HEK293 (cell line): ENCODE results near the gene ROM1.

Experiments
- CTCF ChIA-PET: fragments of 350-600 bp; formaldehyde crosslinking; extraction: SDS; loops from one replicate; lab custom pipeline; 2021; ENCODE audit warnings: antibody characterized with exemption; lab: Yijun Ruan, JAX
- POLR2A ChIA-PET: fragments of 300-600 bp; formaldehyde crosslinking; extraction: SDS; loops from one replicate; lab custom pipeline; 2020; ENCODE audit warnings: antibody characterized with exemption, inconsistent platforms; lab: Yijun Ruan, JAX
- H3K27ac ChIP-seq: fragments of 200-500 bp; sonication (Bioruptor generic); 2 replicates; pipeline ENCODE4 v1.5.1; 2014; ENCODE audit warnings: low read depth, low read length, control low read depth, inconsistent platforms; ENCODE audit errors: extremely low read depth
- H3K36me3 ChIP-seq, 2 experiments: fragments of 200-500 bp in 1 of 2; sonication (Bioruptor generic) in 1 of 2; 1 replicate in 1 of 2; 2 replicates in 1 of 2; pipeline ENCODE4 v1.5.1; 2014 to 2017; ENCODE audit warnings: inconsistent platforms in 2 of 2, low read length in 2 of 2; ENCODE audit not compliant: control insufficient read depth in 2 of 2, insufficient read depth in 1 of 2
- H3K4me1 ChIP-seq: fragments of 200-500 bp; sonication (Bioruptor generic); 2 replicates; pipeline ENCODE4 v1.5.1; 2014; ENCODE audit warnings: mild to moderate bottlenecking, low read length, inconsistent platforms; ENCODE audit not compliant: control insufficient read depth, insufficient read depth
- H3K4me3 ChIP-seq: 2 replicates; pipeline ENCODE4 v1.5.1; 2011; ENCODE audit warnings: low read depth, mild to moderate bottlenecking, control low read depth, low read length, moderate library complexity
- H3K9me3 ChIP-seq: fragments of 200-500 bp; sonication (Bioruptor generic); 2 replicates; pipeline ENCODE4 v1.5.1; 2014; ENCODE audit warnings: low read depth, low read length, inconsistent platforms; ENCODE audit not compliant: control insufficient read depth, insufficient read depth
- CTCF ChIP-seq: fragments of 450-650 bp; formaldehyde crosslinking; IDR thresholded peaks from 2 replicates; pipeline ENCODE4 v1.5.1; 2016; ENCODE audit warnings: missing biosample characterization, missing genetic modification characterization
- KLF7 ChIP-seq: fragments of 450-650 bp; formaldehyde crosslinking; IDR thresholded peaks from 2 replicates; pipeline ENCODE4 v1.5.1; 2016; ENCODE audit warnings: missing biosample characterization, missing genetic modification characterization, borderline replicate concordance
- REPIN1 ChIP-seq: fragments of 450-650 bp; formaldehyde crosslinking; IDR thresholded peaks from 2 replicates; pipeline ENCODE4 v1.5.1; 2017; ENCODE audit warnings: missing biosample characterization, missing genetic modification characterization, low read depth
- SALL2 ChIP-seq: fragments of 450-650 bp; formaldehyde crosslinking; IDR thresholded peaks from 2 replicates; pipeline ENCODE4 v1.5.0; 2017; ENCODE audit warnings: missing biosample characterization, mild to moderate bottlenecking, missing genetic modification characterization, borderline replicate concordance
- TRIM28 ChIP-seq: IDR thresholded peaks from 2 replicates; pipeline ENCODE4 v1.6.1; 2011; ENCODE audit warnings: low read length, control low read depth, borderline replicate concordance
- ZBTB11 ChIP-seq: fragments of 450-650 bp; formaldehyde crosslinking; conservative IDR thresholded peaks from 2 replicates; pipeline ENCODE4 v1.5.1; 2016; ENCODE audit warnings: low read depth, missing biosample characterization, missing genetic modification characterization
- ZBTB6 ChIP-seq: fragments of 450-650 bp; formaldehyde crosslinking; IDR thresholded peaks from 2 replicates; pipeline ENCODE4 v1.5.1; 2017; ENCODE audit warnings: missing biosample characterization, missing genetic modification characterization
- ZNF214 ChIP-seq: fragments of 450-650 bp; formaldehyde crosslinking; IDR thresholded peaks from 2 replicates; pipeline ENCODE4 v1.5.1; 2017; ENCODE audit warnings: missing biosample characterization, mild to moderate bottlenecking, missing genetic modification characterization, borderline replicate concordance
- ZNF341 ChIP-seq: fragments of 450-650 bp; formaldehyde crosslinking; IDR thresholded peaks from 2 replicates; pipeline ENCODE4; 2016; ENCODE audit warnings: low read depth, missing biosample characterization, missing genetic modification characterization
- ZNF501 ChIP-seq: fragments of 450-650 bp; formaldehyde crosslinking; IDR thresholded peaks from 2 replicates; pipeline ENCODE4 v1.5.1; 2016; ENCODE audit warnings: missing biosample characterization, missing genetic modification characterization
- ZNF664 ChIP-seq: fragments of 450-650 bp; formaldehyde crosslinking; IDR thresholded peaks from 2 replicates; pipeline ENCODE4 v1.5.1; 2016; ENCODE audit warnings: missing biosample characterization, missing genetic modification characterization
- ZNF792 ChIP-seq: fragments of 450-650 bp; formaldehyde crosslinking; IDR thresholded peaks from 2 replicates; pipeline ENCODE4 v1.5.1; 2016; ENCODE audit warnings: missing biosample characterization, missing genetic modification characterization
- ZXDB ChIP-seq: fragments of 450-650 bp; formaldehyde crosslinking; IDR thresholded peaks from 2 replicates; pipeline ENCODE4 v1.5.1; 2016; ENCODE audit warnings: missing biosample characterization, missing genetic modification characterization

The ROM1 gene

GRCh38 chr11:62645946-62646824 lies 33.1 kb downstream of the ROM1 start, which contains the start of gene GANAB (continued):
- TF ChIP-seq SALL2 (tag by site-specific recombination) (no peak), ZBTB11 (tag by site-specific recombination) (peak; percentile 30; the same call in 1 of the 2 replicates), KLF7 (0 out of 2 replicates have a peak, but pooled peaks have one; percentile 27), CTCF (tag by site-specific recombination) (0 out of 2 replicates have a peak, but pooled peaks have one; percentile 12)
- TF ChIP-seq, all 188 proteins: peak for 37

- Histone ChIP-seq H3K36me3 (peaks cover 5 to 57% of the 10 kb centered on the region in 2 experiments; a peak in 2 of 3 replicates), H3K9me3 (no peaks in the 10 kb centered on the region)
- ChIA-PET CTCF (no interaction called here), POLR2A (interaction anchor here (0.6 to 5.9 kb wide), 23 partner anchors 9 to 288 kb away, joined by 3 to 79 read pairs (median 4); partner anchors contain the start of genes B3GAT3, C11orf98, CSKMT and EEF1G)
- TF ChIP-seq TRIM28 (no peak), REPIN1 (tag by site-specific recombination) (no peak), ZNF341 (tag by site-specific recombination) (peak; percentile 25; the same call in 1 of the 2 replicates), ZNF664 (tag by site-specific recombination) (no peak), ZNF501 (tag by site-specific recombination) (no peak), ZNF792 (tag by site-specific recombination) (no peak), ZNF214 (tag by site-specific recombination) (no peak)
- TF ChIP-seq, all 188 proteins: peak for 1
- Histone ChIP-seq H3K27ac (no peak overlapping the region), H3K4me1 (peaks cover 3% of the 10 kb centered on the region; the same call in 1 of the 2 replicates), H3K4me3 (no peak overlapping the region)
Observed at GRCh38 chr11:62646825-62647608, 34.0 kb downstream of the ROM1 start.

- POLR2A ChIA-PET: interaction anchor here (1.0 to 5.9 kb wide), 8 partner anchors 12 to 233 kb away, joined by 4 to 79 read pairs (median 11); partner anchors contain the start of genes C11orf98, CSKMT, LBHD1 and SLC3A2
- TF ChIP-seq ZBTB6 (0 out of 2 replicates have a peak, but pooled peaks have one; percentile 39), ZXDB (tag by site-specific recombination) (no peak)
- Histone ChIP-seq H3K4me3 (no peak overlapping the region), H3K36me3 (peaks cover 5 to 55% of the 10 kb centered on the region in 2 experiments; a peak in 2 of 3 replicates), H3K27ac (no peak overlapping the region), H3K4me1 (peaks cover 3% of the 10 kb centered on the region; the same call in 1 of the 2 replicates), H3K9me3 (no peaks in the 10 kb centered on the region)
- CTCF ChIA-PET: interaction anchor here (1.2 kb wide), 1 partner anchor 253 kb away, joined by 4 read pairs; no protein-coding TSS in a partner anchor
Observed at GRCh38 chr11:62647609-62648005, 34.5 kb downstream of the ROM1 start.
